Cardiac atrium fibroblast (primary cell): ENCODE results near the gene ZNF846. TPM values are rescaled to one million over a fixed set of nuclear protein-coding genes. Genes with fewer than 3 reads are reported as not detected.

Source experiments
- total RNA-seq: library from RNA; depleted of rRNA; stranded (reverse); fragments of >200 nt; gene quantifications from 2 replicates; pipeline ENCODE4 v1.2.3, GENCODE V29; 2015

ZNF846 gene
- total RNA-seq, result 2.3 and 8.3 TPM in 2 replicates

DNA sequence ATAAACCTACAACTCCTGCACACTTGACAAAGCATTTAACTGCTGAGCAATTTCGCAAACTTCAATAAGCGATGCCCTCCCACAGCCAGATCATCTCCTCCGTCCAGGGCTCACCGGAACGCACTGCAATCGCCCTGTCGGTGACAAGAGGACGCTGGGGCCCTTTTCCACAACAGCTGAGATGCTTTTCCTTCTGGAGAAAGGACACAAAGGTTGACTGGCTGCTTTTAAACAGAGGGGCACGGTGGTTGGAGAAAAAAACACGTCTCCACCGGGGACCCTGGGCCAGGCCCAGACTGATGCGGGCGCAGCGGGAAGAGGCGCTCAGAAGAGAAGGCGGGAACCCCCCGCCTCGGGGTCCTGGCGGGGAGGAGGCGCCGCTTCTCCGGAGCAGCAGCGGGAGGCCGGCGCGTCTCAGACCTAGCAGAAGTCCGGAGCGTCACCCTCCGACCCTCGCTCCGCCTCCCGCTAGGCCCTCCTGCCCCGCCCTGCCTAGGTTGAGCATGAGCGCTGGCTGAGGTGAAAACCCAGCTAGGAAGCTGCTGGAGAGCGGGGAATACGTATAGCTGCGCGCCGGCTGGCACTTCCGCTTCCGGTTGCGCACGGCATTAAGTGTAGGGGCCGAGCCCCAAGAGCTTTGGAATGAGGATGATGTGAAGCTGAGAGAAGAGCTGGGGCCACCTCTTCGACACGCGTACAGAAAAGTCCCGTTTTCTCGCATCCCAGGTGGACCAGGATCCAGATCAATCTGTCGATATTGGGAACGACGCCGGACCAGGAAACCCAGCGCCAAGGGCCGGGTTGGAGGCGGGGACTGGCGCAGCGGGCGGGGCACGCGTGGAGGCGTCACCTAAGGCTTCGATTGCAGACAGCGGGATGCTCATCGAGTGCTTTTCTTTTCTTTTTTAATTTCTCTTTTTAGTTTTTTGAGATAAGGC, at the start of gene ZNF846:
TSS of gene ZNF846 (minus strand) at position 564 of the 938 bp plus-strand sequence. CDS start 3,788 bp downstream, outside the sequence.

Other genes starting within 250 kb of the ZNF846 start
- gene ZNF426, start 230.1 kb downstream of the ZNF846 start, total RNA-seq, result 7.4 and 14.4 TPM in 2 replicates
- 17.7 and 27.9 TPM in 2 replicates for gene ZNF121, start 184.2 kb downstream of the ZNF846 start, total RNA-seq
- gene ZNF561, start 147.5 kb downstream of the ZNF846 start, total RNA-seq, result 19.3 and 20.6 TPM in 2 replicates
- gene ZNF562, start 93.6 kb downstream of the ZNF846 start, total RNA-seq, result 25.3 and 29.2 TPM in 2 replicates
- gene FBXL12, start 50.3 kb upstream of the ZNF846 start, total RNA-seq, result 31.8 and 33.0 TPM in 2 replicates
- gene UBL5, start 59.2 kb upstream of the ZNF846 start, total RNA-seq, result 563 and 930 TPM in 2 replicates
- gene PIN1, start 66.6 kb upstream of the ZNF846 start, total RNA-seq, result 88.3 and 124 TPM in 2 replicates
- gene OLFM2, start 167.8 kb upstream of the ZNF846 start, total RNA-seq, result 12.0 and 53.4 TPM in 2 replicates
- 70.0 and 81.8 TPM in 2 replicates for gene COL5A3, start 241.8 kb upstream of the ZNF846 start, total RNA-seq
- gene RDH8, start 244.7 kb upstream of the ZNF846 start, total RNA-seq, result not detected in 2 replicates